GM18508 (cell line): ENCODE data around the gene SMIM38.

Experiments
- ATAC-seq: cut with Tn5 transposase; IDR thresholded peaks from one replicate; pipeline ENCODE4 v1.9.1; 2021; ENCODE audit warnings: moderate number of reproducible peaks; ENCODE audit not compliant: insufficient read depth, unreplicated experiment

SMIM38 gene

GRCh38 chr11:69198891-69199582 is 43.3 kb downstream of the SMIM38 start:
- no peak for ATAC-seq

GRCh38 chr11:69199583-69200315 is 44.0 kb downstream of the SMIM38 start:
- no peak for ATAC-seq

GRCh38 chr11:69200331-69201065 is 44.8 kb downstream of the SMIM38 start:
- no peak for ATAC-seq

- ATAC-seq, result no peak
Observed at GRCh38 chr11:69201066-69201365, 45.3 kb downstream of the SMIM38 start.

GRCh38 chr11:69201764-69202370 is 46.1 kb downstream of the SMIM38 start:
- no peak for ATAC-seq

- no peak for ATAC-seq
Observed at GRCh38 chr11:69202511-69203221, 46.9 kb downstream of the SMIM38 start.

GRCh38 chr11:69203381-69203780 is 47.6 kb downstream of the SMIM38 start:
- no peak for ATAC-seq

- ATAC-seq, result no peak
Observed at GRCh38 chr11:69203901-69204245, 48.1 kb downstream of the SMIM38 start.

GRCh38 chr11:69204246-69204940 is 48.7 kb downstream of the SMIM38 start:
- ATAC-seq, result no peak

GRCh38 chr11:69204941-69205742 is 49.4 kb downstream of the SMIM38 start:
- no peak for ATAC-seq
